Endodermal cell (in vitro differentiated cells): ENCODE measurements around the gene SCRT2. TPM values are rescaled to one million over a fixed set of nuclear protein-coding genes. Genes with fewer than 3 reads are reported as not detected.
A peak's percentile ranks its signal among the peaks of the same experiment; 100 is the strongest.

Source experiments
- DNase-seq: peaks from one replicate; pipeline ENCODE4 v3.0.0-alpha.2; 2017
- H3K27ac ChIP-seq: 2 replicates; pipeline ENCODE4 v1.5.1; 2013; ENCODE audit warnings: mild to moderate bottlenecking, low read depth, low read length, moderate library complexity
- H3K27me3 ChIP-seq: 2 replicates; pipeline ENCODE4 v1.6.1; 2013; ENCODE audit warnings: mild to moderate bottlenecking, low read length, moderate library complexity; ENCODE audit not compliant: insufficient read depth, control insufficient read depth, poor library complexity, severe bottlenecking
- H3K36me3 ChIP-seq: 2 replicates; pipeline ENCODE4 v1.7.0; 2013; ENCODE audit warnings: mild to moderate bottlenecking, low read length, moderate library complexity; ENCODE audit not compliant: control insufficient read depth, insufficient read depth
- H3K4me1 ChIP-seq: one replicate; pipeline ENCODE4 v1.7.0; 2013; ENCODE audit warnings: low read length; ENCODE audit not compliant: control insufficient read depth, insufficient read depth
- H3K4me3 ChIP-seq: 2 replicates; pipeline ENCODE4 v1.5.1; 2013; ENCODE audit warnings: mild to moderate bottlenecking, low read length, moderate library complexity
- H3K9ac ChIP-seq: 2 replicates; pipeline ENCODE4 v1.6.1; 2013; ENCODE audit warnings: mild to moderate bottlenecking, low read length, moderate library complexity; ENCODE audit not compliant: poor library complexity, severe bottlenecking; ENCODE audit errors: extremely low read depth
- H3K9me3 ChIP-seq: 2 replicates; pipeline ENCODE4 v1.6.1; 2013; ENCODE audit warnings: mild to moderate bottlenecking, low read length, moderate library complexity; ENCODE audit not compliant: control insufficient read depth
- H3K27ac Mint-ChIP-seq: 2 replicates; pipeline ENCODE4 v1.8.0; 2020; ENCODE audit warnings: mixed read lengths
- H3K27me3 Mint-ChIP-seq: 2 replicates; pipeline ENCODE4 v1.8.0; 2021; ENCODE audit warnings: mild to moderate bottlenecking, mixed read lengths; ENCODE audit not compliant: insufficient read depth
- H3K36me3 Mint-ChIP-seq: 2 replicates; pipeline ENCODE4 v1.8.0; 2020; ENCODE audit warnings: low read depth, mixed read lengths
- H3K4me1 Mint-ChIP-seq: 2 replicates; pipeline ENCODE4 v1.8.0; 2020; ENCODE audit warnings: mixed read lengths
- H3K4me3 Mint-ChIP-seq: 2 replicates; pipeline ENCODE4 v1.8.0; 2020; ENCODE audit warnings: mild to moderate bottlenecking, moderate library complexity, mixed read lengths
- H3K9me3 Mint-ChIP-seq: 2 replicates; pipeline ENCODE4 v1.8.0; 2020; ENCODE audit warnings: mild to moderate bottlenecking, mixed read lengths
- CTCF ChIP-seq: fragments of 200-600 bp; sonication (generic); conservative IDR thresholded peaks from 2 replicates; pipeline ENCODE4 v1.5.0; 2021; ENCODE audit warnings: antibody characterized with exemption, mild to moderate bottlenecking
- WGBS, 2 experiments: methylation state at CpG; one replicate each; pipeline versions ENCODE4 v1.1.5 to v1.1.7; 2013; ENCODE audit warnings: missing lambda C conversion rate in 2 of 2, mixed read lengths in 1 of 2; ENCODE audit not compliant: insufficient coverage in 1 of 2, insufficient read length in 1 of 2; 5-methylcytosine and 5-hydroxymethylcytosine counted together
- total RNA-seq, 2 donors: library from RNA; stranded (reverse); fragmentation: NEBNext Ultra II Directional in 1 of 2; extraction: Animal tissue kit (Norgen Biotek cat#: 25700) in 1 of 2; gene quantifications; 2 replicates in 1 of 2; 3 replicates in 1 of 2; pipeline ENCODE4 v1.2.1, GENCODE V29; 2021

Gene SCRT2
- total RNA-seq, 2 donors from 2014 or later = not detected

DNA sequence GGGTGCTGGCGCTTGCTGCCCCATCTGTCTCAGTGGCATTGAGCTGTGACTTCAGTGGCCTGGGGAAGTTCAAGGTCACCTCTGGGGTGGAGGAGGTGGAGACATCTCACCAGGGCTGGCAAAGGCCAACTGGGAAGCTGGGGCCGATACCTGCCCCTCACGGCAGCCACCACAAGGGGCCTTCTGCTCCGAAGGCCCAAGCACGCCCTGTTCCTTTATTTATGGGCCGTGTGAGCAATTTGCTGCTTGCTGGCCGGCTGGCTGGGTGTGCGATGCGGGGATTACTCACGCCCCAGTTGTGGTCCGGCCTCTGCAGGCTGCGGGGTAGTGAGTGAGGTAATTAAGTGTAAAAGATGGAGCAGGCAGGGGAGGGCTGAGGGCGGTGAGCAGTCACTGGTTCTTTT, 13.2 kb upstream of the SCRT2 start:
- Histone ChIP-seq H3K9me3 (no peaks in the 10 kb centered on the region), H3K36me3 (no peaks in the 10 kb centered on the region), H3K27me3 (no peaks in the 10 kb centered on the region), H3K4me3 (no peak overlapping the region), H3K27ac (peak overlapping the region; percentile 36), H3K9ac (no peak overlapping the region), H3K4me1 (peaks cover 6% of the 10 kb centered on the region)
- Mint-ChIP-seq H3K4me3 (no peak overlapping the region), H3K27me3 (peaks cover 8% of the 10 kb centered on the region), H3K4me1 (peaks cover 12% of the 10 kb centered on the region), H3K9me3 (no peaks in the 10 kb centered on the region), H3K27ac (no peak overlapping the region), H3K36me3 (no peaks in the 10 kb centered on the region)
- 44 to 60% methylated on average over 5 to 13 of the region's 13 CpGs for WGBS, 2 experiments
- DNase-seq = peak; percentile 82
- peak; percentile 68 for TF ChIP-seq CTCF

DNA sequence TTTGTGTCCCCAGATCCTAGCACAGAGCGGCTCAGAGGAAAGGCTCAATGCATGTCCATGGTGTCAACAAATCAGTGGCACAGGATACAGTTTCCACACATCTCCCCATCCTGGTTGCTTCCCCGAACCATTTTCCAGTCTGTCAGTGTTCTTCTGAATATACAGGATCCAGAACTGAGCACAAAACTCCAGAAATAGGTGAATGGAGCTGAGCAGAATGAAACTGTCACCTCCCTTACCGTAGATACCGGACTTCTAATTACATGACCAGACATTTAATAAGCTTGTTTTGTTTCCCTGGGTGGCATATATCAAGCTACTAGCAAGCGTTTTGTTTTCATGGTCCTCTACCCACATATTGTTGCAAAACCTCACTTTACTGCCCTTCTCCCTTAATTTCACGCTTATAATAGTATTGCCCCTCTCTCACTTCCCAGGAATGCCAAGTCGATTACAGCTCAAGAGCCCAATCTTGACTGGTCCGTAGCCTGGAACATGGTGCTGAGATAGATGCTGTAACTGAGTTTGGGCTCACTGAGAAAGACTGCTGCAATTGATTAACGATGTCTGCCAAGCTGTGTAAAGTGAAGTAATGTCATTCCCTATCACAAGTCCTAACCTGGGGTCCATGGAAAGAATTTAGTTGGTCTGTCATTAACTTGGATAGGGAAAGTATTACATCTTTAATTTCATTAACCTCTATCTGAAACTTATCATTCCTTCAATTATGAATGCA, 12.0 kb upstream of the SCRT2 start:
- DNase-seq = no peak
- Mint-ChIP-seq H3K27me3 (peaks cover 6% of the 10 kb centered on the region), H3K4me3 (no peak overlapping the region), H3K27ac (no peak overlapping the region), H3K9me3 (no peaks in the 10 kb centered on the region), H3K36me3 (no peaks in the 10 kb centered on the region), H3K4me1 (peaks cover 12% of the 10 kb centered on the region)
- Histone ChIP-seq H3K4me1 (peaks cover 6% of the 10 kb centered on the region), H3K27me3 (no peaks in the 10 kb centered on the region), H3K9ac (no peak overlapping the region), H3K36me3 (no peaks in the 10 kb centered on the region), H3K27ac (no peak overlapping the region), H3K9me3 (no peaks in the 10 kb centered on the region), H3K4me3 (no peak overlapping the region)
- 87 to 89% methylated on average over 6 to 9 of the region's 9 CpGs for WGBS, 2 experiments
- no peak for TF ChIP-seq CTCF

- no peaks in the 10 kb centered on the region for H3K36me3 Mint-ChIP-seq
- H3K36me3 ChIP-seq = no peaks in the 10 kb centered on the region
- no peak for DNase-seq
- H3K9me3 Mint-ChIP-seq = no peaks in the 10 kb centered on the region
- TF ChIP-seq CTCF = no peak
- H3K4me3 Mint-ChIP-seq = no peak overlapping the region
- no peak overlapping the region for H3K27ac Mint-ChIP-seq
- peaks cover 7% of the 10 kb centered on the region for H3K4me1 Mint-ChIP-seq
- peaks cover 12% of the 10 kb centered on the region for H3K27me3 Mint-ChIP-seq
- H3K27ac ChIP-seq = no peak overlapping the region
- peaks cover under 1% of the 10 kb centered on the region for H3K27me3 ChIP-seq
- H3K4me1 ChIP-seq = peaks cover 6% of the 10 kb centered on the region
- H3K4me3 ChIP-seq = no peak overlapping the region
- no peak overlapping the region for H3K9ac ChIP-seq
- 91 to 96% methylated on average over 3 to 4 of the region's 4 CpGs for WGBS, 2 experiments
- no peaks in the 10 kb centered on the region for H3K9me3 ChIP-seq
Observed at GRCh38 chr20:684676-685319, 9.2 kb upstream of the SCRT2 start.
